NCI-H524 treated with DMSO at 0.1 percent for 48 hours (cell line): ENCODE measurements around the gene USP36.
A peak's percentile ranks its signal among the peaks of the same experiment; 100 is the strongest.
"Not testable (repeated sequence)": the region's sequence is repeated elsewhere in the genome, so short reads cannot be mapped to it uniquely, and the experiment has no call there.

ENCODE experiments used
- DNase-seq: peaks from one replicate; lab custom pipeline; 2025; lab: John Stamatoyannopoulos, UW

Gene USP36

DNA sequence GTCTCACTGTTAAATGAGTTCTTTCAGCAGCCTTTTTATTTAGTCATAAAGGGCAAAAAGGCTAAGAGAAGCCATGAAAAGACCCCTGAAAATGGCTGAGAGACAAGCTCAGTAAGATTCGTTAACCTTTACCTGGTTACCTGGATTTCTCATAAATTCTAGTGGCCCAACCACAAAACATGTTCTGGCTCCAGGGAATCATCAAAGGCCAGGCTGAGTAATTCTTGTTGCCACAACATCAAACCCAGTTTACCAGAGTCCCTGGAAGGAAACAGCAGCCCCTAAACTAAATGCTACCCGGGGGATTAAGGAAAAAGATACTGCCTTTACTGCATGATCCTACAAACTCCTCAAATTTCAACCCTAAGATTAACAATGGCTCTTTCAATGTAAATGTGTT, 74.4 kb downstream of the USP36 start:
- no peak for DNase-seq

DNA sequence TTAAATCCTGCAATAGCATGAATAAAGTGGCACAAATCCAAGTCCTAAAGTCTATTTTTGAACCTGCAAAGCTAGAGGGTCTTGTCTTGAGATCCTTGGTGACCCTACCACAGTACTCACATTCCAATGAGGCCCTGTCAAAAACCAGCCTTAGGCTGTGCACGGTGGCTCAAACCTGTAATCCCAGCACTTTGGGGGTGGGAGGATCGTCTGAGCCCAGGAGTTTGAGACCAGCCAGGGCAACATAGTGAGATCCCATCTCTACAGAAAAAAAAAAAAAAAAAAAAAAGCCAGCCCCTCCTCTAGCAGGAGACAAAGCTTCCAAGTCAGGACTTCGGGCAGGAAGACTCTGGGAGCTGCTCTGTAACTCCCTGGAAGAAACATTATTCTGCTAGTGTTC, 74.8 kb downstream of the USP36 start:
- no peak for DNase-seq

DNA sequence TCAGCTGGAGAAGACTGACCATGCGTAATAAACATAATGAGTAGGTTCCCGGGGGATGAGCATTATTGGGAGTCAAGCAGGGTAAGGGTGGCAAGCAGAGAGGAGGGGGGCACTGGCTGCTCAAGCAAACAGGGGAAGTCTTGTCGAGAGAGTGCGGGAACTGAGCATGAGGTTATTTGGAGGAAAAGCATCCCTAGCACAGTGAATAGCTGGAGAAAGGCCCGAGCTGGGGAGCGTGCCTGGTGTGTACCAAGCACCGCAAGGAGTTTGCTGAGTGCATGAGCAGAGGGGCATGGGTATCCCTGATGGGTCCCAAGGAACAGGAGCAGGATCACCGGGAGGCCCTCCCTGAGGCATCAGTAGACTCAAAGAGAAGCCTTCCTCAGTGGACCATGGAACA, 75.7 kb downstream of the USP36 start:
- no peak for DNase-seq

GRCh38 chr17:78763561-78763960, 77.1 kb downstream of the USP36 start:
- DNase-seq = no peak

DNA sequence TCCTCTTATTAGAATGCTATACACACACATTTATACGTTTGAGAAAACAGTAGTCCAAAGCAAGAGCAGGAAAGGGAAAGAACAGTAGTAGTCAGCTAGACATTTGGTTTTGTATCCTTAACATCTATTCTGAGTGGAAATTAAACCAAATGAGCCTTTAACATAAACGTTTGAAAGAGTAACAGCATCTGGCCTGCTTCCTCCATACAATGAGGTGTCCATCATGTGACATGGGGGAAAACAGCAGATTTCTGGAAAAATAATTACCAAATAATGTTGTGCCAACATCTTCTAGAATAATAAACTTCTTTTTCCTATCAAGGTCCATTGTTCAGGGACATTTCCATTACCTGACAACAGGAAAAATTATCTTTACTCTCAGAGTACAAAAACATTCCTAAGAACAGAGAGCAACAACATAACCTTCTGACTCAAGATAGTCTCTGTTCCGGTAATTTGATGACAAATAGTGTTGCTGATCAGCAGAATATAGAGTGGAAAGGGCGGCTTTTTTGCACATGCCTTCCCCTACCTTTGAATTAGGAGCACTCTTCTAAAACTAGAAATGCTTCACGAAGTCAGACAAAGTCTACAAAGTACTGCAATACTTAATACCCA, 78.7 kb downstream of the USP36 start:
- no peak for DNase-seq

- DNase-seq = peak; percentile 42
Measured at GRCh38 chr17:78759969-78760352, 80.7 kb downstream of the USP36 start.

- DNase-seq = peak; percentile 30
Measured at GRCh38 chr17:78759203-78759968, 81.2 kb downstream of the USP36 start.

- DNase-seq = no peak
Measured at GRCh38 chr17:78753316-78754250, 87.0 kb downstream of the USP36 start.

GRCh38 chr17:78751447-78752161, 89.0 kb downstream of the USP36 start:
- no peak for DNase-seq

- DNase-seq = not testable (repeated sequence)
Measured at GRCh38 chr17:78751000-78751399, 89.6 kb downstream of the USP36 start.

DNA sequence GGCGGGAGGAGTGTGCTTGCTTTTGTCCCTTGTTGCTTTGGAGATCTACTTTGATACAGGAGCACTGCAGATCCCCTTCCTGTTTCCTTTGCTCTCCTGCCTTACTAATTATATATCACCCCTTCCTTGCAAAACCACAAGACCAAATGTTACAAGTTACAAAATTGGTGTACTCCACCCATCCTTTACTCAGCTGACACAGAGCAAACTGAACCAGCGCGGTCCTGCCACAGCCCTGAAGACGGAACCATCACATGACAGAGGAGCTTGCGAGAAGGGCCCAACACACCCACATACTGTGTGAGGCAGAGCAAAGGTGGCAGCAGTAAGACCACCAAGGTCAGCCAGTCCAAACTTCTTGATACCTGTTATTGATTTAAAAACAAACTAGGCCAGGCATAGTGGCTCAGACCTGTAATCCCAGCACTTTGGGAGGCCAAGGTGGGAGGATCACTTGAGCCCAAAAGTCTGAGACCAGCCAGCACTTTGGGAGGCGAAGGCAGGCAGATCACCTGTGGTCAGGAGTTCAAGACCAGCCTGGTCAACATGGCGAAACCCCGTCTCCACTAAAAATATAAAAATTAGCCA, 91.8 kb downstream of the USP36 start:
- no peak for DNase-seq

DNA sequence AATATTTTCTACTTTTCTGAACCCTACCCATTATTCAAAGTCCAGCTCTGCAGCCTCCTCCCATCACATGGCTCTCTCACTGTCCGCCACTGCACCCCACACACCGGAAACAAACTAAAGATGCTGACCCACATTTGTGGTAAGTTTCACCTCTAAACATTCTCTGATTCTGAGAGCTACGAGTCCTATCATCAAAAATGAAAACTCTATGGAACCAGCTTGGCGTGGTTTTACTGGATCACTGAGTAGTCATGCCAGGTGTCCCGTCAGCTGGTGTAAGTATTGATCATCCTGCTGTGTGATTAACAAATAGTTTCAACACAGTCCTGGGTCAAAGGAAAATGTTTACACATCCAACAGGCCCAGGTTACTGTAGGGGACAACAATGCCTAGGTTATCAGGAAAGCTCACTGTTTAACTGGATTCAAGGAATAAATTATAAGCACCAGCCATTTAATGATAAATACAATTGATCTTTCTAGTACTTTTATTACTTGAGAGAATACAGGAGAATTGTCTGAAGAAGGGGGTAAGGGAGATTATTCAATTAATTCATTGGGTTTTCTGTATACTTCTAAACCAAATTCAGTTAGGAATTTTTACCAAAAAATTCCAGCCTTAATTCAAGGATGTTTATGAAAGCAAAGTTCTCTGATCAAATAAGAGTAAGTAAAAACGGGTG, 92.4 kb downstream of the USP36 start:
- no peak for DNase-seq

DNA sequence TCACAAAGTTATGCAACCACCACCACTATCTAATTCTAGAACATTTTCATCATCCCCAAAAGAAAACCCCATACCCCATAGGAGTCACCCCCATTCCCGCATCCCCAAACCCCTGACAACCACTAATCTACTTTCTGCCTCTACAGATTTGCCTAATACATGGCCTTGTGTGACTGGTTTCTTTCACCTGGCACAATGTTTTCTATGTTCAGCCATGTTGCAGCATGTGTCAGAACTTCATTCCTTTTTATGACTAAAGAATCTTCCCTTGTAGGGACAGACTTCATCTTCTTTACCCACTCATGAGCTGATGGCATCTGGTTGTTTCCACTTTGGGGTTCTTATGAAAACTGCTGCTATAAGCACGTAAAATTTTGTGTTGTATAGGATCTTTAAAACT, 93.1 kb downstream of the USP36 start:
- no peak for DNase-seq

DNA sequence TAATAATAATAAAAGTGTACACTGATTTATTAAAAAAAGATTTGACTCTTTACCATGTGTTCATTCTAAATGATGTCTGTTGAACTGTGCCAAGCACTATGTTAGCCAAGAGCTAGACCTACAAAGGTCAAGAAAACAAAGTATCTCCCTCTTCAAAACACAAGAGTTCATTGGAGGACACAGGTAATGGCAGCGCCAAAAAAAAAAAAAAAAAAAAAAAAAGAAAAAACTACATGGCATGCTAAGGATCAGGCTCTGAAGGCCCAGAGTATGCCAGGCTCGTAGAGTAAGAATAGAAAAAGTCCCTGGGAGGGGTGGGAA, 93.7 kb downstream of the USP36 start:
- DNase-seq = no peak

DNA sequence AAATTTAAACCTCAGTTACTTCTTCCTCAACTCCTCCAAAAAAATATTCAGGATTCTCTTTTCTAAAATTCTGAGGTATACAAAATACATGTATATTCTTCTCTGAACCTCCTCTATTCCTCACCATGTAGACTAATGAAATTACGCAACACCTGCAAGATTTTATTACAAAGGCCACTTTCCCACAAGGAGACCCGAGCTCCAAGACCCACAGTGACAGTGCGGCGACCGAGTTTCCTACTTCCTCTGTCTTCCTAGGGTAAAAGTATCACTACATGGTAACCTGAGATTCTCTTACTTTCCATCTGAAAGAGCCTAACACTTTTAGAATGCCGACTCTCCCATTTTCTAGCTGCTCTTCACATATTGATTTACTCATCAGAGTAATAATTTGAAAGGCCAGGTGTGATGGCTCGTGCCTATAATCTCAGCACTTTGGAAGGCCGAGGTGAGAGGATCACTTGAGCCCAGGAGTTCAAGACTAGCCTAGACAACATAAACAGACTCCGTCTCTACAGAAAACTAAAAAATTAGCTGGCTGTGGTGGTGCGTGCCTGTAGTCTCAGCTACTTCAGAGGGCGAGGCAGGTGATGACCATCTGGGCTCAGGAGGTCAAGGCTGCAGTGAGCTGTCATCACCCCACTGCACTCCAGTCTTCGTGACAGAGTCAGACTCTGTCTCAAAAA, 94.2 kb downstream of the USP36 start:
- DNase-seq = no peak
